GM04503 (cell line): ENCODE measurements around the gene ANKRD34B.

Source experiments
- DNase-seq: peaks from one replicate; pipeline ENCODE4 v3.0.0-alpha.2; 2012; ENCODE audit warnings: low read depth

The ANKRD34B gene

DNA sequence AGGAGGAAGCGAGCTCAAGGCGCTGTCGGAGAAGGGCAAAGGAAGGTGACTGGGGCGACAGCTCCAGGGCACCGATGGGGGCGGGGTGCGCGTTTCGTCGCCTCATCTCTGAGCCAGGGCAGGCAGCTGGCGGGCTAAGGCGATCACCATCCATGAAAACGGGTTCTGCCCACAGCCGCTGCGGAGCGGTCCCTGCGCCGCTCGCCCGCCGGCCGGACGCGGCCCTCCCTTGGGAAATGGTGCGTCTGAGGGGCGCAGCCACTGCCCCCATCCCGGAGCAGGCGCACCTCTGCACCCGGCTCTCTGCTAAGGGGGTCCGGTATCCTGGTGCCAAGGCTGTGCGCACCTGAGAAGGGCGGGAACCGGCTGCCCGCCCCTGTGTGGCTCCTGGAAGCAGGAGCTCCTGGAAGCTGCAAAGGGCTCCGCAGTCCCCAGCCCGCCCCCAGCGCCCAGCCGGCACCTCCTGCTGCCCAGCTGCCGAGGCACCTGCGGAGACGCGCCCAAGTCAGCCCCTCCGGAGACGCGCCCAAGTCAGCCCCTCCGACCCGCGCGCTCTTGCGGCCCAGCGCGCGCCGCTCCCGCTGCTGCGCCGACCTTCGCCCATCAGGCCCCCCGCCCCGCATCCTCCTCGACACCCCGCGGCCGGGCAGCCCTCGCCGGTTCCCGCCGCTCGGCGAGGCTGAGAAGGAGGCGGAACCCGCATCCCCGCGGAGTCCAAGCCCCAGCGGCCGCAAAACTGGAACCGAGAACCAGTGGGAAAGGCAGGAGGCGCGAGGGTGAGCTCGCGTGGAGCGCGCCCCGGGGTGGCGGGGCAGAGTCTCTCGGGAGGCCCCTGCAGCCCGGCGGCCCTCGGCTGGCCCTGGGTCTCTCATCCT, 757 bp downstream of the ANKRD34B start:
- no peak for DNase-seq

- no peak for DNase-seq
These were observed 1.8 kb downstream of the ANKRD34B start for GRCh38 chr5:80568251-80568650.

- DNase-seq, result no peak
These were observed 3.3 kb downstream of the ANKRD34B start for GRCh38 chr5:80566711-80567259.

DNA sequence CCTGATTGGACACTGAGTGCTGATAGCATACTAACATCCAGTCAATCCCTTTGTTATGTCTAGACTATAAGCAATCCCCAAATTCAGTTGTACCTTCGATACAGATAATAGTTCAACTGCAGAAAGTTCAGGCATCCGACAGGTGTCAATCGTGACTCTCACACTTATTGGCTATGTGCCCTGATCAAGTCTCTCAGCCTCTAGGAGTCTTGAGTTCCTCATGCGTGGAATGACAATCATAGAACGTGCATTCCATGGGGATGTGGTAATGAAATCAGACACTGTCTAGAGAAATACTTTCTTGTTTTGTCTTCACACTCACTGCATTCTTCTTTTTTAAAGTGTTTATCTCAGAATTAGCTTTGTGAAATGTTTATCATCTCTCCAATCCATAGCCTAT, 4.8 kb downstream of the ANKRD34B start:
- DNase-seq, result no peak

DNA sequence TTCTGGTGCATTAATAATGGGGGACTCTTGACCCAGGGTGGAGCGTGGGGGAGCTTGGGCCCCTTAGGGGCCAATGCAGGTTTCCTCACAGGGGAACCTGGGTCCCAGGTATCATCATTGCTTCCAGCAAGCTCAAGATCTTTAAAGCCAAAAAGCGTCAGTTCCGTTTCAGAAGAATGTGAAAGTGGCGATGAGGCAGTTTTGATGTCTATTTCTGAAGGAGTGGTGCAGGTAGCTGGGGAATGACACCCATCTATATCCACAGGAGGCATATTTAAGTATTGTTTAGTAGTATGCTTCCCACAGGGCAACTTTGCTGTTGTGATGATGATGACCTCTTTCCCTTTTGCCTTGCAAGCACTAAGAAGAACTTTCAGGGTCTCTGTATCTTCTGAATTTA, 10.8 kb downstream of the ANKRD34B start:
- DNase-seq, result no peak

DNA sequence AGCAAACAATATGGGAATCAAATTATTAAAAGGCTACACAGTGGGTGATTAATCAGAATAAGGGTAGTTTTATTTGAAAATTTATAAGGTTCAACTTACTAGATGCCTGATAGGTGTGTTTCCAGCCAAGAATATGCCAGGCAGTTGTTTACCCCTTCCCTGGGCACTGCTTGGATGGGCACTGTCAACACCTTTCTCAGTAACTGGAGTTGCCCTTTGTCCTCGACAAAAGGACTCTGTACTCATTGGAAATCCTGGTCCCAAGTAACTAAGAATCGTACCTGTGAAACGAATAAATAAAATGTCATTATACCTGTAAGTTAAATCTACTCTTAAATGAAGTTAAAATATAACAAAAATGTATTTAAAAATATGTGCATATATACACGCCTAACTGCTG, 15.0 kb downstream of the ANKRD34B start:
- no peak for DNase-seq

DNA sequence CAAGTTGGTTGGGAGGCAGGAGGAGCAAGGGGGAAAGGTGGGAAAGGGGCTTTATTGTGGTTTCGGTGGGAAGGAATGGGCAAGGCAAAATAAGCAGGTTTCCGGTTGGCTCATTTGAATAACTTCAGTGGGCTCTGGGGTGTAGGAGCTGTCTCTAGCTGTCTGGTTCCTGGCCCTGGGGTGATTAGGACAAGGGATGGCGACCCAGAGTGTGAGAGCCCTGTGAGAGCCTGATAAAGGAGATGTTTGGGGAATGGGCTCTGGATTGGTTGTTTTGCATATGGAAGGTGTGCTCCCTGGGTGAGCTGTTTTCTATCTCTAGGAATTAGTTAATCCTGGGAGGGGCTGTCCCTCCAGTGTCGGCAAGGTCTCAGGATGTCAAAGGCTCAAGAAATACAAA, 15.4 kb downstream of the ANKRD34B start:
- DNase-seq, result no peak

- no peak for DNase-seq
These were observed 28.7 kb downstream of the ANKRD34B start for GRCh38 chr5:80541392-80541791.

GRCh38 chr5:80540691-80541090, 29.4 kb downstream of the ANKRD34B start:
- DNase-seq, result no peak

DNA sequence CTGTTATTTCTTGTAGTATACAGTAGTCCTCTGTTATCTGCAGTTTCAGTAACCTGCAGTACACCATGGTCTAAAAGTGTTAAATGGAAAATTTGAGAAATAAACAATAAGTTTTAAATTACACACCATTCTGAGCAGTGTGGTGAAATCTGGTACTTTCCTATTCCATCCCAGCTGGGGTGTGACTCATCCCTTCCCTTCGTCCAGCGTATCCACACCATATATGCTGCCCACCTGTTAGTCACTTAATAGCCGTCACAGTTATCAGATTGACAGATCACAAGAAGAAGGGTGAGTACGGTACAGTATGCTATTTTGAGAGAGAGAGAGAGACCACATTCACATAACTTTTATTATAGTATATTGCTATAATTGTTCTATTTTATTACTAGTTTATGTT, 53.3 kb downstream of the ANKRD34B start:
- DNase-seq, result peak; percentile 2

DNA sequence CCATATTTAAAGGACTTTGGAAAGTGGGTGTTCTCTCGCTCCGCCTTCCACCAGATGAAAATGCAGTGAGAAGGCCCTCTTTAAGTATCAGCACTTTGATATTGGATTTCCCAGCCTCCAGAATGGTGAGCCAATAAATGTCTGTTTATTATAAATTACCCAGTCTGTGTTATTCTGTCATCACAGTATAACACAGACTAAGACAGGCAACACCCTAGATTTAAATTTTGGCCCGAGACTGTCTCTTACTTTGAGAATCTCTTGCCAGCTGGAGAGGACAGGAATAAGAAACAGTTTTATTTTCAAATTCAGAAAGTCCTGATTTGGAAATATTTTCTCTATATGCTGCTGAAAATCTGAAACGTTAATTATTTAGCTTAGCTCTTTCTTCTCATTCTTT, 60.7 kb downstream of the ANKRD34B start:
- no peak for DNase-seq

DNA sequence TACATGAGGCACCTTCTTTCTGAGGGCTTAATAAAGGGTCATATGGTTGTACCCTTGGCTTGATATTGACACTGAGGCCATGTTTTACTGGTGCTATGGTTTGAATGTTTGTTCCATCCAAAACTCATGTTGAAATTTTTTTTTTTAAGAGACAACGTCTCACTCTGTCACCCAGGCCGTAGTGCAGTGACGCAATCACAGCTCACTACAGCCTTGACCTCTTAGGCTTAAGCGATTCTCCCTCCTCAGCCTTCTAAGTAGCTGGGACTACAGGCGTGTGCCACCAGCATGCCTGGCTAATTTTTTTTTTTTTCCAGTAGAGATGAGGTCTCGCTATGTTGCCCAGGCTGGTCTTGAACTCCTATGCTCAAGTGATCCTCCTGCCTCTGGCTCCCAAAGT, 61.2 kb downstream of the ANKRD34B start:
- DNase-seq, result no peak

- DNase-seq, result no peak
These were observed 62.4 kb downstream of the ANKRD34B start for GRCh38 chr5:80507663-80508062.
